NCI-H82 (cell line): ENCODE measurements around the gene PIAS2.
A peak's percentile ranks its signal among the peaks of the same experiment; 100 is the strongest.
"Not testable (repeated sequence)": the region's sequence is repeated elsewhere in the genome, so short reads cannot be mapped to it uniquely, and the experiment has no call there.

Experiments used
- DNase-seq: peaks from one replicate; lab custom pipeline; 2025; lab: John Stamatoyannopoulos, UW

PIAS2 gene

GRCh38 chr18:46831434-46831833 lies 85.9 kb downstream of the PIAS2 start:
- DNase-seq: no peak

- no peak for DNase-seq
These were observed 86.7 kb downstream of the PIAS2 start for GRCh38 chr18:46830633-46831032.

- DNase-seq: no peak
These were observed 87.4 kb downstream of the PIAS2 start for GRCh38 chr18:46829947-46830346.

GRCh38 chr18:46829531-46829930 lies 87.8 kb downstream of the PIAS2 start:
- DNase-seq: no peak

GRCh38 chr18:46821856-46822711 lies 95.2 kb downstream of the PIAS2 start:
- no peak for DNase-seq

- DNase-seq: no peak
These were observed 96.4 kb downstream of the PIAS2 start for GRCh38 chr18:46820863-46821262.

GRCh38 chr18:46815661-46816060 lies 101.6 kb downstream of the PIAS2 start:
- DNase-seq: peak; percentile 18

GRCh38 chr18:46814399-46814798 lies 102.9 kb downstream of the PIAS2 start:
- no peak for DNase-seq

- no peak for DNase-seq
These were observed 105.0 kb downstream of the PIAS2 start for GRCh38 chr18:46812311-46812710.

GRCh38 chr18:46810481-46811000 lies 106.8 kb downstream of the PIAS2 start:
- DNase-seq: no peak

- no peak for DNase-seq
These were observed 108.2 kb downstream of the PIAS2 start for GRCh38 chr18:46809145-46809544.

GRCh38 chr18:46795945-46796344 lies 121.4 kb downstream of the PIAS2 start:
- DNase-seq: not testable (repeated sequence)

GRCh38 chr18:46794607-46795006 lies 122.7 kb downstream of the PIAS2 start:
- peak; percentile 46 for DNase-seq

GRCh38 chr18:46793565-46793964 lies 123.7 kb downstream of the PIAS2 start:
- DNase-seq: peak; percentile 91

GRCh38 chr18:46789088-46789487 lies 128.2 kb downstream of the PIAS2 start:
- DNase-seq: no peak

GRCh38 chr18:46787674-46788073 lies 129.6 kb downstream of the PIAS2 start:
- DNase-seq: no peak

GRCh38 chr18:46772357-46772756 lies 144.9 kb downstream of the PIAS2 start:
- DNase-seq: no peak

- no peak for DNase-seq
These were observed 146.2 kb downstream of the PIAS2 start for GRCh38 chr18:46771141-46771540.

- DNase-seq: no peak
These were observed 146.6 kb downstream of the PIAS2 start for GRCh38 chr18:46770708-46771107.

- no peak for DNase-seq
These were observed 149.0 kb downstream of the PIAS2 start for GRCh38 chr18:46768166-46768921.

- no peak for DNase-seq
These were observed 150.1 kb downstream of the PIAS2 start for GRCh38 chr18:46767217-46767616.

- no peak for DNase-seq
These were observed 152.7 kb downstream of the PIAS2 start for GRCh38 chr18:46764586-46764985.
